OCI-LY7 (cell line): ENCODE data around the gene PTPN12.

Experiments
- CTCF ChIP-seq: fragments of 200-600 bp; sonication (generic); conservative IDR thresholded peaks from 2 replicates; pipeline ENCODE4 v1.5.1; 2014; ENCODE audit warnings: mild to moderate bottlenecking, antibody characterized with exemption, low read length, moderate library complexity, mixed read lengths
- EZH2phosphoT487 ChIP-seq: fragments of 200-600 bp; sonication (generic); IDR thresholded peaks from 2 replicates; pipeline ENCODE4 v1.6.1; 2018; ENCODE audit warnings: low read depth, borderline replicate concordance, mild to moderate bottlenecking, mixed run types, antibody characterized with exemption, low read length, moderate library complexity, mixed read lengths

GRCh38 chr7:77566421-77566820 lies 29.3 kb downstream of the PTPN12 start:
- no peak for TF ChIP-seq CTCF
- no peak for TF ChIP-seq EZH2phosphoT487
